ENCODE measurements around the gene STRBP.

Gene STRBP

GRCh38 chr9:123107639-123108285 is 160.6 kb downstream of the STRBP start:
- no peak for FAIRE-seq

GRCh38 chr9:123105490-123105889 is 162.9 kb downstream of the STRBP start:
- FAIRE-seq (no peak), DNase-seq (ENCODE audit: insufficient read length, low spot score) (no peak)

More at GRCh38 chr9:123107639-123108285, 160.6 kb downstream of the STRBP start:
- no peak for DNase-seq (ENCODE audit: insufficient read length, low spot score)

GRCh38 chr9:123104807-123105206 is 163.6 kb downstream of the STRBP start:
- no peak for DNase-seq (ENCODE audit: insufficient read length, low spot score)
- no peak for FAIRE-seq

GRCh38 chr9:123102375-123103113 is 165.8 kb downstream of the STRBP start:
- FAIRE-seq (no peak), DNase-seq (ENCODE audit: insufficient read length, low spot score) (no peak)

GRCh38 chr9:123099548-123099947 is 168.8 kb downstream of the STRBP start:
- DNase-seq (ENCODE audit: insufficient read length, low spot score) (no peak), FAIRE-seq (no peak)

- DNase-seq (ENCODE audit: insufficient read length, low spot score) (no peak), FAIRE-seq (no peak)
Measured at GRCh38 chr9:123099042-123099441, 169.3 kb downstream of the STRBP start.

- no peak for DNase-seq (ENCODE audit: insufficient read length, low spot score)
- FAIRE-seq, result no peak
Measured at GRCh38 chr9:123098096-123098459, 170.3 kb downstream of the STRBP start.

- no peak for DNase-seq (ENCODE audit: insufficient read length, low spot score)
- no peak for FAIRE-seq
Measured at GRCh38 chr9:123097430-123098095, 170.8 kb downstream of the STRBP start.

- FAIRE-seq, result no peak
- DNase-seq (ENCODE audit: insufficient read length, low spot score), result no peak
Measured at GRCh38 chr9:123096987-123097386, 171.4 kb downstream of the STRBP start.

GRCh38 chr9:123093141-123093540 is 175.2 kb downstream of the STRBP start:
- no peak for FAIRE-seq
- no peak for DNase-seq (ENCODE audit: insufficient read length, low spot score)

- FAIRE-seq (no peak), DNase-seq (ENCODE audit: insufficient read length, low spot score) (no peak)
Measured at GRCh38 chr9:123091459-123091858, 176.9 kb downstream of the STRBP start.

- FAIRE-seq (no peak), DNase-seq (ENCODE audit: insufficient read length, low spot score) (no peak)
Measured at GRCh38 chr9:123090956-123091355, 177.4 kb downstream of the STRBP start.

GRCh38 chr9:123090198-123090896 is 178.0 kb downstream of the STRBP start:
- no peak for FAIRE-seq
- no peak for DNase-seq (ENCODE audit: insufficient read length, low spot score)

- FAIRE-seq (no peak), DNase-seq (ENCODE audit: insufficient read length, low spot score) (no peak)
Measured at GRCh38 chr9:123089790-123090189, 178.6 kb downstream of the STRBP start.

GRCh38 chr9:123089040-123089439 is 179.3 kb downstream of the STRBP start:
- DNase-seq (ENCODE audit: insufficient read length, low spot score) (no peak), FAIRE-seq (no peak)

- no peak for FAIRE-seq
Measured at GRCh38 chr9:123087359-123087888, 181.0 kb downstream of the STRBP start.

GRCh38 chr9:123085916-123086315 is 182.5 kb downstream of the STRBP start:
- DNase-seq (ENCODE audit: insufficient read length, low spot score) (no peak), FAIRE-seq (no peak)

More at GRCh38 chr9:123087359-123087888, 181.0 kb downstream of the STRBP start:
- no peak for DNase-seq (ENCODE audit: insufficient read length, low spot score)

- no peak for FAIRE-seq
- no peak for DNase-seq (ENCODE audit: insufficient read length, low spot score)
Measured at GRCh38 chr9:123084256-123084655, 184.1 kb downstream of the STRBP start.

GRCh38 chr9:123083680-123084079 is 184.7 kb downstream of the STRBP start:
- DNase-seq (ENCODE audit: insufficient read length, low spot score) (no peak), FAIRE-seq (no peak)

GRCh38 chr9:123081824-123082223 is 186.6 kb downstream of the STRBP start:
- FAIRE-seq (no peak), DNase-seq (ENCODE audit: insufficient read length, low spot score) (no peak)

GRCh38 chr9:123080444-123080843 is 187.9 kb downstream of the STRBP start:
- DNase-seq (ENCODE audit: insufficient read length, low spot score) (no peak), FAIRE-seq (no peak)

Data from HTR-8/SVneo (cell line).